KMS-11 (cell line): ENCODE measurements around the gene EHBP1L1.

Experiments used
- H2AFZ ChIP-seq: fragments of 200-600 bp; sonication (generic); 2 replicates; pipeline ENCODE4 v1.6.1; 2016; ENCODE audit warnings: antibody characterized with exemption, mixed run types, low read depth
- H3K27ac ChIP-seq: fragments of 200-600 bp; sonication (generic); 2 replicates; pipeline ENCODE4 v1.6.1; 2016; ENCODE audit warnings: mild to moderate bottlenecking, mixed run types
- H3K27me3 ChIP-seq: fragments of 200-600 bp; sonication (generic); 2 replicates; pipeline ENCODE4 v1.6.1; 2017; ENCODE audit warnings: mild to moderate bottlenecking, low read depth, mixed run types, moderate library complexity; ENCODE audit not compliant: insufficient read depth
- H3K36me3 ChIP-seq: fragments of 200-600 bp; sonication (generic); 2 replicates; pipeline ENCODE4 v1.6.1; 2017; ENCODE audit warnings: mild to moderate bottlenecking, mixed run types; ENCODE audit not compliant: insufficient read depth
- H3K4me1 ChIP-seq: fragments of 200-600 bp; sonication (generic); 2 replicates; pipeline ENCODE4 v1.6.1; 2016; ENCODE audit warnings: mild to moderate bottlenecking, low read depth, mixed run types; ENCODE audit not compliant: poor library complexity, severe bottlenecking
- H3K4me2 ChIP-seq: fragments of 200-600 bp; sonication (generic); 2 replicates; pipeline ENCODE4 v1.7.0; 2016; ENCODE audit warnings: mild to moderate bottlenecking, mixed run types
- H3K4me3 ChIP-seq: fragments of 200-600 bp; sonication (generic); IDR thresholded peaks from 2 replicates; pipeline ENCODE4 v1.6.1; 2017; ENCODE audit warnings: low read depth, low read length, mixed read lengths; ENCODE audit not compliant: insufficient read depth
- H3K79me2 ChIP-seq: fragments of 200-600 bp; sonication (generic); 2 replicates; pipeline ENCODE4 v1.6.1; 2016; ENCODE audit warnings: low read depth, mixed run types; ENCODE audit not compliant: insufficient read depth
- H3K9ac ChIP-seq: fragments of 200-600 bp; sonication (generic); 2 replicates; pipeline ENCODE4 v1.6.1; 2016; ENCODE audit warnings: mild to moderate bottlenecking, mixed run types
- H4K20me1 ChIP-seq: fragments of 200-600 bp; sonication (generic); 2 replicates; pipeline ENCODE4 v1.6.1; 2016; ENCODE audit warnings: mild to moderate bottlenecking, mixed run types; ENCODE audit not compliant: insufficient read depth
- TF ChIP-seq, protein P1 (sequence below): fragments of 200-600 bp; sonication (generic); conservative IDR thresholded peaks from 2 replicates; pipeline ENCODE4 v1.6.1; 2017; ENCODE audit warnings: low read depth, mild to moderate bottlenecking, antibody characterized with exemption, low read length, moderate library complexity, mixed read lengths

Gene EHBP1L1

DNA sequence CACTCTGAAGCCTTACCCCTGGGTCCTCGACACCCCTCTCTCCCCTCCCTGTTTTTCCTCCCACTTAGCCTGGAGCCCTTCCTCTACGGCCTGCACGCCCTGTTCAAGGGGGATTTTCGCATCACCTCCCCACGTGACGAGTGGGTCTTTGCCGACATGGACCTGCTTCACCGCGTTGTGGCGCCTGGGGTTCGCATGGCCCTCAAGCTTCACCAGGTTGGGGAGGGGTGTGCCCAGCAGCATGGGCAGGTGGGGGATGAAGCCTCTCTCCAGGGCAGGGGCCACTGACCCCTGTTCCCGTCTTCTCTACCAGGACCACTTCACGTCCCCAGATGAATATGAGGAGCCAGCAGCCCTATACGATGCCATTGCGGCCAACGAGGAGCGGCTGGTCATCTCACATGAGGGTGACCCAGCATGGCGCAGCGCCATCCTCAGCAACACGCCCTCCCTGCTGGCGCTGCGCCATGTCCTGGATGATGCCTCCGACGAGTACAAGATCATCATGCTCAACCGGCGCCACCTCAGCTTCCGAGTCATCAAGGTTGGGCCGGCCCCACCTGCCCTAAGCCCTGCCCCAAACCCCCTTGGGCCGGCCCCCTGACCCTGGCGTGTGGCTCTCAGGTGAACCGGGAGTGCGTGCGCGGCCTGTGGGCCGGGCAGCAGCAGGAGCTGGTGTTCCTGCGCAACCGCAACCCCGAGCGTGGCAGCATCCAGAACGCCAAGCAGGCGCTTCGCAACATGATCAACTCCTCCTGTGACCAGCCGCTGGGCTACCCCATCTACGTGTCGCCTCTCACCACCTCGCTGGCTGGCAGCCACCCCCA lies 59.3 kb downstream of the EHBP1L1 start:
- H4K20me1 ChIP-seq = no peaks in the 10 kb centered on the region
- no peak overlapping the region for H3K27ac ChIP-seq
- no peak overlapping the region for H3K9ac ChIP-seq
- TF ChIP-seq, protein P1, sequence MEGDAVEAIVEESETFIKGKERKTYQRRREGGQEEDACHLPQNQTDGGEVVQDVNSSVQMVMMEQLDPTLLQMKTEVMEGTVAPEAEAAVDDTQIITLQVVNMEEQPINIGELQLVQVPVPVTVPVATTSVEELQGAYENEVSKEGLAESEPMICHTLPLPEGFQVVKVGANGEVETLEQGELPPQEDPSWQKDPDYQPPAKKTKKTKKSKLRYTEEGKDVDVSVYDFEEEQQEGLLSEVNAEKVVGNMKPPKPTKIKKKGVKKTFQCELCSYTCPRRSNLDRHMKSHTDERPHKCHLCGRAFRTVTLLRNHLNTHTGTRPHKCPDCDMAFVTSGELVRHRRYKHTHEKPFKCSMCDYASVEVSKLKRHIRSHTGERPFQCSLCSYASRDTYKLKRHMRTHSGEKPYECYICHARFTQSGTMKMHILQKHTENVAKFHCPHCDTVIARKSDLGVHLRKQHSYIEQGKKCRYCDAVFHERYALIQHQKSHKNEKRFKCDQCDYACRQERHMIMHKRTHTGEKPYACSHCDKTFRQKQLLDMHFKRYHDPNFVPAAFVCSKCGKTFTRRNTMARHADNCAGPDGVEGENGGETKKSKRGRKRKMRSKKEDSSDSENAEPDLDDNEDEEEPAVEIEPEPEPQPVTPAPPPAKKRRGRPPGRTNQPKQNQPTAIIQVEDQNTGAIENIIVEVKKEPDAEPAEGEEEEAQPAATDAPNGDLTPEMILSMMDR = no peak
- peaks cover 17% of the 10 kb centered on the region for H3K4me1 ChIP-seq
- no peaks in the 10 kb centered on the region; the same call in 1 of the 2 replicates for H3K36me3 ChIP-seq
- H3K79me2 ChIP-seq = no peaks in the 10 kb centered on the region
- H3K4me3 ChIP-seq = no peak overlapping the region
- no peaks in the 10 kb centered on the region for H3K27me3 ChIP-seq
- no peak overlapping the region for H3K4me2 ChIP-seq
- no peak overlapping the region for H2AFZ ChIP-seq

DNA sequence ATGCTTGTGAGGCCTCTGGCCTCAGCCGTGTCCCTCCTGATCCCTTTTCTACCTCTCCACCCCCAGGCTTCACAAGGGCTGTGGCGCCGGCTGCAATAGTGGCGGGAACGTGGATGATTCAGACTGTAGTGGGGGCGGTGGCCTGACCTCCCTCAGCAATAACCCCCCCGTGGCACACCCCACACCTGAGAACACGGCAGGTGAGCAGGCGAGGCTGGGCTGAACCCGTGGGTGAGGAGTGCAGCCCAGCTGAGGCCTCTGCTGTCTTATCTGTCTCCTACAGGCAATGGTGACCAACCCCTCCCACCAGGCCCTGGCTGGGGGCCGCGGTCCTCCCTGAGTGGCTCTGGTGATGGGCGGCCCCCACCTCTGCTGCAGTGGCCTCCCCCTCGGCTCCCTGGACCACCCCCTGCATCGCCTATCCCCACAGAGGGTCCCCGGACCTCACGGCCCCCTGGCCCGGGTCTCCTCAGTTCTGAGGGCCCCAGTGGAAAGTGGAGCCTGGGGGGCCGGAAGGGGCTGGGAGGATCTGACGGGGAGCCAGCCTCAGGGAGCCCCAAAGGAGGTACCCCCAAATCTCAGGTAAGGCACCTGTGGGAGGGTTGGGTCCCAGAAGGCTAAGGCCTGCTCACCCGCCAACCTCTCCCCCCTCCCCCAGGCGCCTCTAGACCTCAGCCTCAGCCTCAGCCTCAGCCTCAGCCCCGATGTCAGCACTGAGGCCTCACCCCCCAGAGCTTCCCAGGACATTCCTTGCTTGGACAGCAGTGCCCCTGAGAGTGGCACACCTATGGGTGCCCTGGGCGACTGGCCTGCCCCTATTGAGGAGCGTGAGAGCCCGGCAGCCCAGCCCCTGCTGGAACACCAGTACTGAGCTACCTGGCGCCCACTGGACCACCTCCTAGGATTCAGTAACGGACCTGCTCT lies 60.5 kb downstream of the EHBP1L1 start:
- Histone ChIP-seq H3K9ac (no peak overlapping the region), H3K4me1 (peaks cover 17% of the 10 kb centered on the region), H3K79me2 (no peaks in the 10 kb centered on the region), H3K36me3 (no peaks in the 10 kb centered on the region; the same call in 1 of the 2 replicates), H3K4me3 (no peak overlapping the region), H3K27me3 (no peaks in the 10 kb centered on the region), H3K27ac (no peak overlapping the region), H3K4me2 (no peak overlapping the region), H4K20me1 (no peaks in the 10 kb centered on the region), H2AFZ (no peak overlapping the region)
- TF ChIP-seq, protein P1 = no peak

DNA sequence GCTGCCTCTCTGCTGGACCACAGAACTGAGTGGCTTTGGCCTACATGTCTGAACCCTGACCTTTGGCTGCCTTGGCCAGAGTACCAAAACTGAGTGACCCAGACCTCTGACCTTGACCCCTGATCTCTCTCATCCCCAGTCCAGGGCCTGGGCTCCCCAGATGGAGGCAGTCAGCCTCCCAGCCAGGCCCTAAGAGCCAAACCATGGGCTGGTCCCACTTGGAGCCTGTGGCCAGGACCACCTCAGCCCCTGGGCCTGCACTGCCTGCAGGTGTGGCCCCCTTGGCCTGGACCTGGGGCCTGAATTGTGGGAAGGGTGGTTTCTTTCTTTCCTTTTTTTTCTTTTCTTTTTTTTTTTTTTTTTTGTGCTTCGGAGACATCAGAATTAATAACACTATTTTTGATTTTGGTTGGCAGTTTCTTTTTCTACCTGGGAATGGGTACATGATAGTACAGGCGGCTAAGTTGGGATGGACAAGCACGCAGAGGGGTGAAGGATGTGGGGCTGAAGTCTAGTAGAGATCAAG lies 61.2 kb downstream of the EHBP1L1 start:
- H3K9ac ChIP-seq = no peak overlapping the region

More for the DNA sequence above, 61.2 kb downstream of the EHBP1L1 start:
- Histone ChIP-seq H4K20me1 (no peaks in the 10 kb centered on the region), H3K4me3 (no peak overlapping the region), H2AFZ (no peak overlapping the region), H3K4me1 (peaks cover 17% of the 10 kb centered on the region), H3K36me3 (no peaks in the 10 kb centered on the region; the same call in 1 of the 2 replicates), H3K4me2 (peak overlapping the region; percentile 97; the same call in 1 of the 2 replicates), H3K79me2 (no peaks in the 10 kb centered on the region), H3K27me3 (no peaks in the 10 kb centered on the region), H3K27ac (peak overlapping the region; percentile 59; the same call in 1 of the 2 replicates)
- TF ChIP-seq, protein P1 = no peak
